ENCODE data around the gene GAPVD1.

GRCh38 chr9:125268394-125269013 lies 6.9 kb downstream of the GAPVD1 start:
- TF ChIP-seq POLR2A (IDR thresholded peaks at IDR 0.05; ENCODE audit: low read depth, low read length) (no peak), BMI1 (IDR thresholded peaks at IDR 0.05; ENCODE audit: borderline replicate concordance) (no peak), ZBTB33 (IDR thresholded peaks at IDR 0.05) (no peak), POLR2AphosphoS2 (IDR thresholded peaks at IDR 0.05; ENCODE audit: low read depth, low read length) (no peak), SUPT20H (IDR thresholded peaks at IDR 0.05; ENCODE audit: borderline replicate concordance, control insufficient read depth, low read depth, low read length) (no peak), EP300 (IDR thresholded peaks at IDR 0.05; ENCODE audit: borderline replicate concordance in 1 of 2, control insufficient read depth in 1 of 2, low read depth in 2 of 2, low read length in 2 of 2) (no peak), IKZF2 (IDR thresholded peaks at IDR 0.05) (no peak), ZNF274 (IDR thresholded peaks at IDR 0.05; ENCODE audit: insufficient read depth, insufficient read length) (no peak), SIN3A (IDR thresholded peaks at IDR 0.05; ENCODE audit: low read depth, low read length) (no peak)
- TF ChIP-seq, protein P1, sequence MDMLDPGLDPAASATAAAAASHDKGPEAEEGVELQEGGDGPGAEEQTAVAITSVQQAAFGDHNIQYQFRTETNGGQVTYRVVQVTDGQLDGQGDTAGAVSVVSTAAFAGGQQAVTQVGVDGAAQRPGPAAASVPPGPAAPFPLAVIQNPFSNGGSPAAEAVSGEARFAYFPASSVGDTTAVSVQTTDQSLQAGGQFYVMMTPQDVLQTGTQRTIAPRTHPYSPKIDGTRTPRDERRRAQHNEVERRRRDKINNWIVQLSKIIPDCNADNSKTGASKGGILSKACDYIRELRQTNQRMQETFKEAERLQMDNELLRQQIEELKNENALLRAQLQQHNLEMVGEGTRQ (IDR thresholded peaks at IDR 0.05; ENCODE audit: borderline replicate concordance, low read depth, low read length), result no peak
- TF ChIP-seq, protein P2, sequence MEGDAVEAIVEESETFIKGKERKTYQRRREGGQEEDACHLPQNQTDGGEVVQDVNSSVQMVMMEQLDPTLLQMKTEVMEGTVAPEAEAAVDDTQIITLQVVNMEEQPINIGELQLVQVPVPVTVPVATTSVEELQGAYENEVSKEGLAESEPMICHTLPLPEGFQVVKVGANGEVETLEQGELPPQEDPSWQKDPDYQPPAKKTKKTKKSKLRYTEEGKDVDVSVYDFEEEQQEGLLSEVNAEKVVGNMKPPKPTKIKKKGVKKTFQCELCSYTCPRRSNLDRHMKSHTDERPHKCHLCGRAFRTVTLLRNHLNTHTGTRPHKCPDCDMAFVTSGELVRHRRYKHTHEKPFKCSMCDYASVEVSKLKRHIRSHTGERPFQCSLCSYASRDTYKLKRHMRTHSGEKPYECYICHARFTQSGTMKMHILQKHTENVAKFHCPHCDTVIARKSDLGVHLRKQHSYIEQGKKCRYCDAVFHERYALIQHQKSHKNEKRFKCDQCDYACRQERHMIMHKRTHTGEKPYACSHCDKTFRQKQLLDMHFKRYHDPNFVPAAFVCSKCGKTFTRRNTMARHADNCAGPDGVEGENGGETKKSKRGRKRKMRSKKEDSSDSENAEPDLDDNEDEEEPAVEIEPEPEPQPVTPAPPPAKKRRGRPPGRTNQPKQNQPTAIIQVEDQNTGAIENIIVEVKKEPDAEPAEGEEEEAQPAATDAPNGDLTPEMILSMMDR (IDR thresholded peaks at IDR 0.05 in 2 of 3, conservative IDR thresholded peaks at IDR 0.05 in 1 of 3; ENCODE audit: control insufficient read depth in 2 of 3, extremely low read depth in 1 of 3, insufficient read depth in 1 of 3, low read depth in 3 of 3, low read length in 3 of 3), result no peak

Measured in GM12878 (cell line).